ENCODE results near the gene RAE1. TPM values are rescaled to one million over a fixed set of nuclear protein-coding genes. Genes with fewer than 3 reads are reported as not detected.

Gene RAE1
- total RNA-seq, 1 experiment from 2014 or later: 183 TPM

- ATAC-seq (no peak), DNase-seq (no peak)
- POLR2A ChIA-PET (ENCODE audit: unreplicated experiment): no interaction called here
Measured at GRCh38 chr20:57313230-57313629, 37.8 kb upstream of the RAE1 start.

GRCh38 chr20:57313951-57314350 lies 37.1 kb upstream of the RAE1 start:
- H3K9ac ChIP-seq (ENCODE audit: low read length): no peak overlapping the region
- ATAC-seq (no peak), DNase-seq (no peak)
- intact Hi-C loops (cut with micrococcal nuclease): no loop called here
- no peaks in the 10 kb centered on the region for H3K79me2 ChIP-seq (ENCODE audit: low read length)
- H3K4me1 ChIP-seq (ENCODE audit: insufficient read depth, low read length): no peaks in the 10 kb centered on the region
- ChIA-PET CTCF (no interaction called here), POLR2A (ENCODE audit: unreplicated experiment) (no interaction called here)
- H3K27ac ChIP-seq (ENCODE audit: low read length): no peak overlapping the region
- H3K27me3 ChIP-seq (ENCODE audit: low read length): peaks cover 78% of the 10 kb centered on the region
- TF ChIP-seq EZH2phosphoT487 (IDR thresholded peaks at IDR 0.05; ENCODE audit: borderline replicate concordance, low read length): no peak
- no peak for TF ChIP-seq CTCF (conservative IDR thresholded peaks at IDR 0.05; ENCODE audit: low read depth, low read length)
- TF ChIP-seq EZH2 (IDR thresholded peaks at IDR 0.05; ENCODE audit: low read length, unreplicated experiment): no peak
- no peaks in the 10 kb centered on the region for H4K20me1 ChIP-seq (ENCODE audit: low read length)
- BruUV-seq (replicated peaks): no TSS peak
- H3K36me3 ChIP-seq (ENCODE audit: low read depth, low read length): no peaks in the 10 kb centered on the region
- H2AFZ ChIP-seq (ENCODE audit: low read length): no peak overlapping the region
- no peaks in the 10 kb centered on the region for H3K9me3 ChIP-seq (ENCODE audit: low read length)
- H3K4me3 ChIP-seq (ENCODE audit: low read length): no peak overlapping the region
- H3F3A ChIP-seq (ENCODE audit: low read length, unreplicated experiment): no peaks in the 10 kb centered on the region
- no peak overlapping the region for H3K4me2 ChIP-seq (ENCODE audit: low read length)
- H3K9me2 ChIP-seq (replicated peaks; ENCODE audit: low read length): no peaks in the 10 kb centered on the region

More at GRCh38 chr20:57313230-57313629, 37.8 kb upstream of the RAE1 start:
- TF ChIP-seq EZH2 (IDR thresholded peaks at IDR 0.05; ENCODE audit: low read length, unreplicated experiment): no peak
- H3K4me2 ChIP-seq (ENCODE audit: low read length): no peak overlapping the region
- no peaks in the 10 kb centered on the region for H3K9me3 ChIP-seq (ENCODE audit: low read length)
- H4K20me1 ChIP-seq (ENCODE audit: low read length): no peaks in the 10 kb centered on the region
- CTCF ChIA-PET: no interaction called here
- no TSS peak for BruUV-seq (replicated peaks)
- no peaks in the 10 kb centered on the region for H3K4me1 ChIP-seq (ENCODE audit: insufficient read depth, low read length)
- intact Hi-C loops (cut with micrococcal nuclease): no loop called here
- H3K4me3 ChIP-seq (ENCODE audit: low read length): no peak overlapping the region
- no peaks in the 10 kb centered on the region for H3K79me2 ChIP-seq (ENCODE audit: low read length)
- peaks cover 80% of the 10 kb centered on the region for H3K27me3 ChIP-seq (ENCODE audit: low read length)
- no peak overlapping the region for H2AFZ ChIP-seq (ENCODE audit: low read length)
- no peaks in the 10 kb centered on the region for H3F3A ChIP-seq (ENCODE audit: low read length, unreplicated experiment)
- no peaks in the 10 kb centered on the region for H3K36me3 ChIP-seq (ENCODE audit: low read depth, low read length)
- no peak overlapping the region for H3K27ac ChIP-seq (ENCODE audit: low read length)
- no peak overlapping the region for H3K9ac ChIP-seq (ENCODE audit: low read length)
- no peaks in the 10 kb centered on the region for H3K9me2 ChIP-seq (replicated peaks; ENCODE audit: low read length)

- Histone ChIP-seq H3K9me3 (ENCODE audit: low read length) (no peaks in the 10 kb centered on the region), H3K9ac (ENCODE audit: low read length) (no peak overlapping the region), H3K27ac (ENCODE audit: low read length) (no peak overlapping the region), H3K27me3 (ENCODE audit: low read length) (peaks cover 75% of the 10 kb centered on the region), H3F3A (ENCODE audit: low read length, unreplicated experiment) (no peaks in the 10 kb centered on the region), H3K4me1 (ENCODE audit: insufficient read depth, low read length) (no peaks in the 10 kb centered on the region), H3K9me2 (replicated peaks; ENCODE audit: low read length) (no peaks in the 10 kb centered on the region), H3K79me2 (ENCODE audit: low read length) (no peaks in the 10 kb centered on the region), H3K36me3 (ENCODE audit: low read depth, low read length) (no peaks in the 10 kb centered on the region), H4K20me1 (ENCODE audit: low read length) (no peaks in the 10 kb centered on the region), H2AFZ (ENCODE audit: low read length) (no peak overlapping the region), H3K4me3 (ENCODE audit: low read length) (no peak overlapping the region), H3K4me2 (ENCODE audit: low read length) (no peak overlapping the region)
- no peak for DNase-seq
- ATAC-seq: no peak
- TF ChIP-seq EZH2phosphoT487 (IDR thresholded peaks at IDR 0.05; ENCODE audit: borderline replicate concordance, low read length) (no peak), EZH2 (IDR thresholded peaks at IDR 0.05; ENCODE audit: low read length, unreplicated experiment) (no peak), CTCF (conservative IDR thresholded peaks at IDR 0.05; ENCODE audit: low read depth, low read length) (no peak)
- CTCF ChIA-PET: no interaction called here
- no TSS peak for BruUV-seq (replicated peaks)
- intact Hi-C loops (cut with micrococcal nuclease): no loop called here
- POLR2A ChIA-PET (ENCODE audit: unreplicated experiment): no interaction called here
Measured at GRCh38 chr20:57315083-57315975, 35.7 kb upstream of the RAE1 start.

Data from PC-3 (cell line).